B cell (primary cell): ENCODE results near the gene MEIKIN.
"Not testable (repeated sequence)": the region's sequence is repeated elsewhere in the genome, so short reads cannot be mapped to it uniquely, and the experiment has no call there.

ENCODE experiments used
- EZH2 ChIP-seq: IDR thresholded peaks from 2 replicates; pipeline ENCODE4 v1.6.1; 2012; ENCODE audit warnings: borderline replicate concordance, low read depth, mild to moderate bottlenecking, moderate library complexity, low read length; ENCODE audit not compliant: insufficient read depth, poor library complexity, severe bottlenecking
- TF ChIP-seq, protein P1 (sequence below): fragments of 200-600 bp; IDR thresholded peaks from one replicate; pipeline ENCODE4 v1.8.0; 2022; ENCODE audit warnings: antibody characterized with exemption, mild to moderate bottlenecking

DNA sequence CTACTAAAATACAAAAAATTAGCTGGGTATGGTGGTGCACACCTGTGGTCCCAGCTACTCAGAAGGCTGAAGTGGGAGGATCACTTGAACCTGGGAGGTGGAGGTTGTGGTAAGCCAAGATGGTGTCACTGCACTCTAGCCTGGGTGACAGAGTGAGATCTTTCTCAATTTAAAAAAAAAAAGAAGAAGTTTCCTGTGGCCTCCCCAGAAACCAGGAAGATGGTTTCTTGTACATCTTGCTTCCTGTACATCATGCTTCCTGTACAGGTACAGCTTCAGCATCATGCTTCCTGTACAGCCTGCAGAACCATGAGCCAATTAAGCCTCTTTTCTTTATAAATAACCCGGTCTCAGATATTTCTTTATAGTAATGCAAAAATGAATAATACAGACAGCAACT lies 43.2 kb downstream of the MEIKIN start:
- TF ChIP-seq, protein P1, sequence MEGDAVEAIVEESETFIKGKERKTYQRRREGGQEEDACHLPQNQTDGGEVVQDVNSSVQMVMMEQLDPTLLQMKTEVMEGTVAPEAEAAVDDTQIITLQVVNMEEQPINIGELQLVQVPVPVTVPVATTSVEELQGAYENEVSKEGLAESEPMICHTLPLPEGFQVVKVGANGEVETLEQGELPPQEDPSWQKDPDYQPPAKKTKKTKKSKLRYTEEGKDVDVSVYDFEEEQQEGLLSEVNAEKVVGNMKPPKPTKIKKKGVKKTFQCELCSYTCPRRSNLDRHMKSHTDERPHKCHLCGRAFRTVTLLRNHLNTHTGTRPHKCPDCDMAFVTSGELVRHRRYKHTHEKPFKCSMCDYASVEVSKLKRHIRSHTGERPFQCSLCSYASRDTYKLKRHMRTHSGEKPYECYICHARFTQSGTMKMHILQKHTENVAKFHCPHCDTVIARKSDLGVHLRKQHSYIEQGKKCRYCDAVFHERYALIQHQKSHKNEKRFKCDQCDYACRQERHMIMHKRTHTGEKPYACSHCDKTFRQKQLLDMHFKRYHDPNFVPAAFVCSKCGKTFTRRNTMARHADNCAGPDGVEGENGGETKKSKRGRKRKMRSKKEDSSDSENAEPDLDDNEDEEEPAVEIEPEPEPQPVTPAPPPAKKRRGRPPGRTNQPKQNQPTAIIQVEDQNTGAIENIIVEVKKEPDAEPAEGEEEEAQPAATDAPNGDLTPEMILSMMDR: not testable (repeated sequence)
- TF ChIP-seq EZH2: not testable (repeated sequence)
